A549 (cell line): ENCODE measurements around the gene VEZT.

Source experiments
- BCL3 ChIP-seq: fragments of >200 bp; sonication (Bioruptor Twin); formaldehyde crosslinking; IDR thresholded peaks from 3 replicates; pipeline ENCODE4 v1.6.1; 2016
- BHLHE40 ChIP-seq: IDR thresholded peaks from 2 replicates; pipeline ENCODE4 v1.6.1; 2012; ENCODE audit warnings: low read depth, low read length, inconsistent platforms
- CTCF ChIP-seq: fragments of >200 bp; sonication (Bioruptor Twin); formaldehyde crosslinking; IDR thresholded peaks from 3 replicates; pipeline ENCODE4 v1.5.1; 2016
- KDM5A ChIP-seq: fragments of 200-600 bp; sonication (generic); IDR thresholded peaks from 2 replicates; pipeline ENCODE4 v1.6.1; 2016; ENCODE audit warnings: antibody characterized with exemption, mild to moderate bottlenecking
- MAFK ChIP-seq: fragments of 450-650 bp; IDR thresholded peaks from 2 replicates; pipeline ENCODE4 v1.6.1; 2014; ENCODE audit not compliant: partially characterized antibody
- MAX ChIP-seq: IDR thresholded peaks from 2 replicates; pipeline ENCODE4 v1.6.1; 2012
- NPAS2 ChIP-seq: fragments of 250-450 bp; sonication (Bioruptor Pico); IDR thresholded peaks from 2 replicates; pipeline ENCODE4 v1.8.0; 2022; ENCODE audit warnings: mild to moderate bottlenecking, moderate library complexity, borderline replicate concordance
- RFX5 ChIP-seq: fragments of 450-650 bp; IDR thresholded peaks from 2 replicates; pipeline ENCODE4 v1.7.1; 2014; ENCODE audit warnings: antibody characterized with exemption, mild to moderate bottlenecking, moderate library complexity
- ZNF302 ChIP-seq: fragments of 250-450 bp; sonication (Bioruptor Pico); IDR thresholded peaks from 2 replicates; pipeline ENCODE4 v1.9.0; 2021; ENCODE audit warnings: inconsistent platforms, mild to moderate bottlenecking, moderate library complexity

- no peak for TF ChIP-seq RFX5
- no peak for TF ChIP-seq MAX
- no peak for TF ChIP-seq KDM5A
- TF ChIP-seq NPAS2, result no peak
- no peak for TF ChIP-seq CTCF
- TF ChIP-seq BCL3, result no peak
- no peak for TF ChIP-seq BHLHE40
- TF ChIP-seq ZNF302 (CRISPR knock-in tag), result no peak
- TF ChIP-seq MAFK, result no peak
Observed at GRCh38 chr12:95323212-95323611, 105.6 kb downstream of the VEZT start.
